Retina (tissue), 1 donor: Measurements from ENCODE around the gene FLRT3.

Experiments used
- DNase-seq: peaks from one replicate; pipeline ENCODE4 v3.0.0-alpha.2; 2016

FLRT3 gene

GRCh38 chr20:14313341-14314020 is 23.9 kb downstream of the FLRT3 start:
- no peak for DNase-seq

DNA sequence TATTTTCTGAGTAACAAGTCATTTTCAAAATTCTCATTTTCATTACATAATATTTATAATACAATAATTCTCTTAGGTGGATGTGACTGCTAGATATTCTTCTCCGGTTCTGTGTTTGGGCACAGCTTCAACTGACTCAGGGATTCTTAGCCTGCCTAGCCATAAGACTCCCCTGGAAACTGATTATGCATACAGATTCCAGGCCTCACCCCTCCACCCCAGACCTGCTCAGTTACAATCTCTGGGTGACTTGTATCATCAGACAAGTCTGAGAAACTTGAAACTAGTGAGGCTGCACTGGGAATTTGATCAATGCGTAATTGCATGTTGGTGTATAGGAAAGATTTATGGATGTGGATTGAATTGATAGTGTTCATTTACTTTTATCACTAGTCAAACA is 25.4 kb downstream of the FLRT3 start:
- no peak for DNase-seq

DNA sequence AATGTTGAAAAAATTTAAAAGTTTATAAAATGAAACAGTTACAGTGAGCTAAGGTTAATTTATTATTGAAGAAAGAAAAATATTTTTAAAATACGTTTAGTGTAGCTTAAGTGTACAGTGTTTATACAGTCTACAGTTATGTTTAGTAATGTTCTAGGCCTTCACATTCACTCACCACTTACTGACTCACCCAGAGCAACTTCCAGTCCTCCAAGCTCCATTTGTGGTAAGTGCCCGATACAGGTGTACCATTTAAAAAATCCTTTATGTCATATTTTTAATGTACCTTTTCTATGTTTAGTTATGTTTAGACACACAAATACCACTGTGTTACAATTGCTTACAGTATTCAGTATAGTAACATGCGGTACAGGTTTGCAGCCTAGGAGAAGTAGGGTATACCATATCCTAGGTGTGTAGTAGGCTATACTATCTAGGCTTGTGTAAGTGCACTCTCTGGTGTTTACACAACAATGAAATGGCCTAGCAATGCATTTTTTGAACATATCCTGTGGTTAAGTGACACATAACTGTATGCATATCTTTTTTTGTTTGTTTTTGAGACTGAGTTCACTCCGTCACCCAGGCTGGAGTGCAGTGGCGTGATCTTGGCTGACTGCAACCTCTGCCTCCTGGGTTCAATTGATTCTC is 26.3 kb downstream of the FLRT3 start:
- no peak for DNase-seq

GRCh38 chr20:14307956-14308355 is 29.5 kb downstream of the FLRT3 start:
- no peak for DNase-seq

- DNase-seq: no peak
Measured at GRCh38 chr20:14304472-14304871, 32.9 kb downstream of the FLRT3 start.

DNA sequence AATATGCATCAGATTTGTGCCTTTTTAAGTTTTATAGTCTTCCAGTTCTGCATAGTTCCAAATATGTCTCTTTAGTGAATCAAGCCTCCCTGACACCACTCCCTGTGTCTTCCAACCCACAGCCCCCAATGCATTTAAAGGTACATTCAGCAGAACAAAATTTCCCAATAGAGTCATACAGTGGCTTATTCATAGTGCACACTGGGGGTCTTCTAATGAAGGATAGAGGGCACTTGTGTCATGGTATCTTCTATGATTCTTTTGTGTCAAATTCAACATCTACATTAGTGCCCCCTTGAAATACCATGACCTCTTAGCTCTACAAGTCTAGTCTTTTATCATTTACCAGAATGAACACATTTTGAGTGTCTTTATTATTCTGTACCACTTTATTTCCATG is 33.8 kb downstream of the FLRT3 start:
- DNase-seq: no peak

- no peak for DNase-seq
Measured at GRCh38 chr20:14303106-14303505, 34.3 kb downstream of the FLRT3 start.

GRCh38 chr20:14299831-14300230 is 37.6 kb downstream of the FLRT3 start:
- no peak for DNase-seq

GRCh38 chr20:14295770-14296309 is 41.6 kb downstream of the FLRT3 start:
- no peak for DNase-seq

DNA sequence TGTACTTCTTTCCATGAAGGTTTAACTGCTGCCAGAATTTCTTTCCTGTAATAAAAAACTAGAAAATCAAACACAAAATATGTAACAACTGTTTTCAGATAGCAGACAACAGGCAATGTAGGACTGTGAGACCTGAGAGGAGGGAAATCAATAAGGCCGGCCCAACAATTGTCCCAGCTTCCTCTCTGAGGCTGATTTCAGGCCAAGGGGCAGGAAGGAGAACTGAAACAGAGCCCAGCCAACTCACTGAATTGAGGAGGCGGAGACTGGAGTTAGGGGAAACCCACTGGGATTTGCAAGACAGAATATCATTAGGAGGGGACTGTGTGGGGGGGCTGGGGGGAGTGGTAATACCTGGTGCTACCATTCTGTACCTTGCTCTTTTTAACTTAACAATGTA is 42.2 kb downstream of the FLRT3 start:
- DNase-seq: no peak

GRCh38 chr20:14291502-14291901 is 45.9 kb downstream of the FLRT3 start:
- DNase-seq: no peak

DNA sequence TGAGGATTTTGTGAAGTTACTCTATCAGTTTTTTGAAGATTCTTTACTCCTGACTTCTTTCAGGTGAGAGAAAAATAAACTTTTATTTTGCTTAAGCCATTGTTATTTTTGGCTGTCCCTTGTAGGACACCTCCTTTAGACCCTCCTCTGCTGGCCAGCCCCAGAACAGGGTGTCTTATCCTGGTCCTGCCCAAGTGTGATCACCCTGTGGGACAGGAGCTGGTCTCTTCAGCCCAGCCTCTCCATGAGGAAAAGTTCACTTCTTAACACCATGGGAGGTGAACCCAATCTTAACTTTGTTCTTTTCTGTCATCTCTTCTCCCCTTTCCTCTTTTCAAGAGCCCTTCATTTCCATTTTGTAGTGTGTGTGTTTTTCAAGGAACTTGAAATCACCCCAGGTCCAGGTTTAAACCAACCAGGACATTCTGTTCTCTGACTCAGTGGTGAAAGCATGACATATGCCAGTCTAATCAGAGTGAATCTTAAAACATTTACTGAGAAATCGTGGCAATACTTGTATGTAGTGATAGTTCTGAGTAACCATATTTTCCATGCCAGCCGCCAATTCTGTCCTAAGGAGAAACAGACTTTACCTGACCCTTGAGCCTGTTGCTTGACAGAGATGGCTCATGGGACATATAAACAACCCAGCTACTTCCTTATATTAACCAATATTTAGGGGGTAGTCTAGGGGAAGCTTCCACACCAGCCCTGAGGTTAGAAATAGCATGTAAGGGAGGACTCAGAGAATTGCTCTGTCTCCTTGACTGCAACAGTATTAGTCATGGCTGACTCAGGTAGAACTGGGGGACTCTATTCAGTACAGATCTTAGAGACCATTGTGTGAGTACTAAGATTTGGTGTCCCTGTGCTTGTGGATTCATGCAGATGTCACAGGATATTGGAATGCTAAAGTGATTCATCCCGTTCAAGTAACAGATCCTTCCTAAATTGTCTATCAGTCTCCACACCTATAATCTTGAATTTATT is 48.8 kb downstream of the FLRT3 start:
- no peak for DNase-seq

GRCh38 chr20:14284443-14284842 is 53.0 kb downstream of the FLRT3 start:
- DNase-seq: no peak

DNA sequence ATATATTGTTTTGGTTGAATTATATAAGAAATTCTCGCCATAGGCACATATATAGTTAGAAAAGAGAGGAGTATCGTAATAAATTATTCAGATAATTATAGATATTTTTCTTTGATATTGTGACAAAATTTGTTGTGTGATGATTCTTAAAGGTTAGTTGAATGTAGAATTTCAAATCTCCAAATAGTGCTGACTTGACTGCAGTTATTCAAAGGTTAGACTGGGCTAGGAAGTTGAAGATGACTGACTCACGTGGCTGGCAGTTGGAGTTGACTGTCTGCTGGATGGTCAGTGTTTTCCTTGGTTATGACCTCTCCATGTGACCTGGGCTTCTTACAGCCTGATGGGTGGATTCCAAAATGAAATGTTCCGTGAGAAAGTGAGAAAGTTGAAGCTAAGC is 55.3 kb downstream of the FLRT3 start:
- no peak for DNase-seq
